Body of pancreas (tissue), 4 donors: ENCODE data around the gene TTPAL. TPM values are rescaled to one million over a fixed set of nuclear protein-coding genes. Genes with fewer than 3 reads are reported as not detected.
A peak's percentile ranks its signal among the peaks of the same experiment; 100 is the strongest.

ENCODE experiments used
- ATAC-seq: fragments of 150-250 bp; one replicate; pipeline ENCODE4 v1.9.1; 2016
- DNase-seq, 4 donors: peaks; one replicate each; pipeline ENCODE4 v3.0.0-alpha.2; 2019
- H3K27ac ChIP-seq, 4 donors: fragments of 200-600 bp; sonication (generic); 1 replicate in 3 of 4; 2 replicates in 1 of 4; pipeline versions ENCODE4 v1.5.1 to v1.6.1; 2016 to 2019; ENCODE audit warnings: mild to moderate bottlenecking in 1 of 4, mixed read lengths in 1 of 4, moderate library complexity in 1 of 4
- H3K27me3 ChIP-seq, 2 donors: fragments of 200-600 bp; sonication (generic); one replicate each; pipeline ENCODE4 v1.6.0; 2016; ENCODE audit warnings: mild to moderate bottlenecking in 1 of 2
- H3K36me3 ChIP-seq, 2 donors: fragments of 200-600 bp; sonication (generic); replicated peaks in 1 of 2; 2 replicates each; pipeline ENCODE4 v1.5.1; 2016; ENCODE audit warnings: low read depth in 2 of 2; ENCODE audit not compliant: insufficient read depth in 1 of 2
- H3K4me1 ChIP-seq: fragments of 200-600 bp; sonication (generic); one replicate; pipeline ENCODE4 v1.6.0; 2016
- H3K4me3 ChIP-seq, 2 donors: fragments of 200-600 bp; sonication (generic); 1 replicate in 1 of 2; 2 replicates in 1 of 2; pipeline ENCODE4 v1.5.1; 2016 to 2019
- H3K9me3 ChIP-seq, 3 donors: fragments of 200-600 bp; sonication (generic); 1 replicate in 2 of 3; 2 replicates in 1 of 3; pipeline ENCODE4 v1.5.1; 2016
- CTCF ChIP-seq, 7 experiments: fragments of 450-650 bp in 4 of 7; fragments of 200-600 bp in 3 of 7; sonication (generic) in 3 of 7; IDR thresholded peaks; one replicate each; pipeline ENCODE4 v1.5.1; 2016 to 2019; ENCODE audit warnings: antibody characterized with exemption in 7 of 7
- POLR2A ChIP-seq, 3 donors: fragments of 450-650 bp; IDR thresholded peaks; one replicate each; pipeline ENCODE4 v1.6.1; 2016; ENCODE audit warnings: antibody characterized with exemption in 3 of 3, mild to moderate bottlenecking in 2 of 3
- WGBS, 2 donors: methylation state at CpG; one replicate each; pipeline ENCODE4 v1.1.5; 2017; 5-methylcytosine and 5-hydroxymethylcytosine counted together
- intact Hi-C: fragments of 100-400 bp; cut with DNase I; formaldehyde crosslinking; loops from one replicate; pipeline ENCODE4 v1.15.1; 2023
- total RNA-seq, 2 donors: library from RNA; depleted of rRNA; stranded (reverse); fragments of >200 nt; gene quantifications; one replicate each; pipeline ENCODE4 v1.1.0, GENCODE V29; 2016

The TTPAL gene
- total RNA-seq, 2 donors from 2014 or later: 8.3 to 9.9 TPM

DNA sequence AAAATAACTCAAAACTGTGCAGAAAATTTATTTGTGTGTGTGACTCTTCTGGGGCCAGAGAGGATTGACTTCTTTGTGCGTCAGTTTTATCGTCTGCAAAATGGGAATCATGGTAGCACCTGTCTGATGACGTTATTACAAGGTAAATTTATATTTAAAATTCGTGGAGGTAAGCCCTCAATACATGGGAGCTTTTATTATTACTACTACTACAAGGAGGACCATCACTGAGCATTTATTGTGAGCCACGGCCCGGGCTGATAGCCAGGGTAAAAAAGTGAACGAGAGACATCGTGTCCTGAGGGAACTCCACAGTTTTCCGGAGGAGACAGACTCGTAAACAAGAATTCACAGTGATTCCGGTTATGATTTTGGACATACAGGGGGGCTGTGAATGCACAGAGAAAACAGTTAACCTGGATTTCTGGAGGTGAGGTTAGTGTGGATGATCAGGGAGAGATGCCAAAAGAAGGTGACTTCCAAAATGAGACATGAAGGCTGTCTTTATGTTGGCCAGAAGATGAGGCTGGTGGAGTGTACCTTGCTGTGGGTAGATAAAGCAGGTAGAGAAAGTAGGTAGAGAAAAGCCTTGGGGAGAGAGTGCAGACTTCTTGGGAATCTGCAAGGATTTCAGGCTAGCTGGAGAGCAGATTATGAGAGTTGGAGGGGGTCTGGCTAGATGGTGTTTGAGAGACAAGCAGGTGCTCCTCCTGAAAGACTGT, 56.7 kb downstream of the TTPAL start:
- peak overlapping the region in 3 of 4 donors; percentile 70 to 79 (median 75) for H3K27ac ChIP-seq
- no peaks in the 10 kb centered on the region for H3K9me3 ChIP-seq
- WGBS, 2 donors: 7 to 11% methylated on average over 11 of the region's 11 CpGs
- no peak for TF ChIP-seq CTCF (IDR thresholded peaks at IDR 0.05)
- TF ChIP-seq POLR2A (IDR thresholded peaks at IDR 0.05): no peak
- H3K4me1 ChIP-seq: peaks cover 14% of the 10 kb centered on the region
- H3K27me3 ChIP-seq: no peaks in the 10 kb centered on the region
- intact Hi-C loops: loop anchor here (10.0 kb wide), 1 partner anchor 82 kb away; no protein-coding TSS in a partner anchor
- DNase-seq (peak in 1 of 4 donors; percentile 37), ATAC-seq (peak; percentile 16)
- peak overlapping the region; percentile 70 to 89 for H3K4me3 ChIP-seq
- H3K36me3 ChIP-seq: no peaks in the 10 kb centered on the region

- 67 to 73% methylated on average over 2 of the region's 2 CpGs for WGBS, 2 donors
- no peak for DNase-seq
- intact Hi-C loops: loop anchor here (10.0 kb wide), 1 partner anchor 82 kb away; no protein-coding TSS in a partner anchor
- Histone ChIP-seq H3K27ac (peak overlapping the region in 2 of 4 donors; percentile 70 to 75), H3K27me3 (no peaks in the 10 kb centered on the region), H3K4me3 (no peak overlapping the region), H3K36me3 (no peaks in the 10 kb centered on the region), H3K4me1 (peaks cover 14% of the 10 kb centered on the region), H3K9me3 (no peaks in the 10 kb centered on the region)
- TF ChIP-seq POLR2A (IDR thresholded peaks at IDR 0.05) (no peak), CTCF (IDR thresholded peaks at IDR 0.05) (no peak)
- no peak for ATAC-seq
Observed at GRCh38 chr20:44532981-44533331, 57.3 kb downstream of the TTPAL start.

- ATAC-seq: no peak
- Histone ChIP-seq H3K27me3 (no peaks in the 10 kb centered on the region), H3K4me3 (no peak overlapping the region), H3K9me3 (no peaks in the 10 kb centered on the region), H3K4me1 (peaks cover 14% of the 10 kb centered on the region), H3K36me3 (no peaks in the 10 kb centered on the region), H3K27ac (no peak overlapping the region)
- intact Hi-C loops: loop anchor here (10.0 kb wide), 1 partner anchor 81 kb away; no protein-coding TSS in a partner anchor
- no peak for DNase-seq
- WGBS, 2 donors: 67 to 69% methylated on average over 4 of the region's 4 CpGs
- TF ChIP-seq POLR2A (IDR thresholded peaks at IDR 0.05) (no peak), CTCF (IDR thresholded peaks at IDR 0.05) (no peak)
Observed at GRCh38 chr20:44533928-44534327, 58.3 kb downstream of the TTPAL start.

GRCh38 chr20:44536175-44536574, 60.5 kb downstream of the TTPAL start:
- intact Hi-C loops: loop anchor here (10.0 kb wide), 1 partner anchor 79 kb away; no protein-coding TSS in a partner anchor
- DNase-seq (no peak), ATAC-seq (no peak)
- Histone ChIP-seq H3K9me3 (no peaks in the 10 kb centered on the region), H3K36me3 (no peaks in the 10 kb centered on the region), H3K27me3 (no peaks in the 10 kb centered on the region), H3K27ac (no peak overlapping the region), H3K4me1 (peaks cover 11% of the 10 kb centered on the region), H3K4me3 (no peak overlapping the region)
- TF ChIP-seq POLR2A (IDR thresholded peaks at IDR 0.05): no peak
- WGBS, 2 donors: 81 to 86% methylated on average over 3 of the region's 3 CpGs

- WGBS, 2 donors: 80 to 87% methylated on average over 1 of the region's 1 CpG
- no peaks in the 10 kb centered on the region for H3K9me3 ChIP-seq
- H3K27ac ChIP-seq: no peak overlapping the region
- TF ChIP-seq CTCF (IDR thresholded peaks at IDR 0.05): no peak
- no peak for TF ChIP-seq POLR2A (IDR thresholded peaks at IDR 0.05)
- intact Hi-C loops: loop anchor here (10.0 kb wide), 1 partner anchor 77 kb away; no protein-coding TSS in a partner anchor
- no peaks in the 10 kb centered on the region for H3K27me3 ChIP-seq
- no peaks in the 10 kb centered on the region for H3K36me3 ChIP-seq
- DNase-seq: no peak
- peaks cover under 1% of the 10 kb centered on the region for H3K4me1 ChIP-seq
- ATAC-seq: no peak
- no peak overlapping the region for H3K4me3 ChIP-seq
Observed at GRCh38 chr20:44537993-44538392, 62.3 kb downstream of the TTPAL start.
